ENCODE data around the gene ZIC1. TPM values are rescaled to one million over a fixed set of nuclear protein-coding genes. Genes with fewer than 3 reads are reported as not detected.
A peak's percentile ranks its signal among the peaks of the same experiment; 100 is the strongest.

The ZIC1 gene
- total and polyA plus RNA-seq, 2 experiments from 2014 or later: 0.21 to 0.95 TPM

DNA sequence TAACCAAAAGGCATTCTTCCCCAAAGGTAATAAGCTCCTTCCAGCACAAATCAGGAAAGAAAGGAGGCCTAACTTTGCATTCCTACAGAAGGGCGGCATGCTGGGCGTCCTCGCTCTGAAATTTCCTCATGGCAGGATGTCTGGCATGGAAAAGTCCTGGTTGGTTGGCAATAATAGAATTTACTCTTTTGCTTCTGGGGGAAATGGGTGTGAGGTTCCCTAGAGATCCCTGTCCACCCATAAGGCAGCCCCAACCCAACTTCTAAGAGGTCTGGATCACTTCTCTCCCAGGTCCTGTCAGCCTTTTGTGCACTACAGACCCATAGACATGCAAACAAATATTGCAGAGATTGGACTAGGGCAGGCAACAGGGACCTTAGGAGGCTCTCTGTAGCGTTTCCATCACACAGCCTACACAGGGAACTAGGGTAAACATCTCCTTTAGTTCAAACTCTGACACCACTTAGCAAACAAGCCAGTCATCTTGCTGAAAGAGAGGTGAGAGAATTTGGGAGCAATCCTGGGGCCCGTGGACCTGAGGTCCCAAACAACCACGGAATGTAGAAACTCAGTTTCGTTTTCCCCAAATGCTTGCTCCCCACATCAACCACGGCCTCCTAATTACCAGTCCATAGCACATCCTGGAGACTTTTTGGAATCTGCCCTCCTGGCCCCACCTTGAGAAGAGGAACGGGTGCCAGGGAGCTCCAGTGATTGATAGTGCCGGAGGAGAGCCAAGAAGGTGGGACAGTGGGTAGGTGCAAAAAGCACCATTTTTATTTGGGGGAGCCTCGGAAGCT, 5.0 kb upstream of the ZIC1 start:
- Histone ChIP-seq H3K27ac (ENCODE audit: low read depth) (no peak overlapping the region), H3K4me2 (peak overlapping the region; percentile 95), H2AFZ (no peak overlapping the region), H3K9me2 (ENCODE audit: insufficient read depth) (peaks cover 6% of the 10 kb centered on the region; the same call in 1 of the 2 replicates), H3K79me2 (replicated peaks; ENCODE audit: insufficient read depth) (no peaks in the 10 kb centered on the region), H4K20me1 (replicated peaks; ENCODE audit: insufficient read depth) (no peaks in the 10 kb centered on the region; the same call in 1 of the 2 replicates), H3K4me1 (ENCODE audit: insufficient read depth) (peaks cover 86% of the 10 kb centered on the region), H3K36me3 (ENCODE audit: insufficient read depth) (no peaks in the 10 kb centered on the region), H3K27me3 (ENCODE audit: insufficient read depth) (peaks cover 98% of the 10 kb centered on the region), H3F3A (replicated peaks; ENCODE audit: low read depth) (peaks cover 48% of the 10 kb centered on the region), H3K4me3 (peak overlapping the region; percentile 71)
- H3K27me3 Mint-ChIP-seq (ENCODE audit: insufficient read depth, low read depth, poor library complexity): peaks cover 99% of the 10 kb centered on the region
- peak; percentile 12 for DNase-seq (ENCODE audit: low spot score)
- peaks cover 5% of the 10 kb centered on the region; the same call in 2 of the 3 replicates for H3K9me3 Mint-ChIP-seq
- TF ChIP-seq CREB1 (CRISPR knock-in tag; IDR thresholded peaks at IDR 0.05; ENCODE audit: low read depth) (no peak), EZH2 (IDR thresholded peaks at IDR 0.05; ENCODE audit: low read depth, unreplicated experiment) (peak; percentile 77)
- peaks cover 82% of the 10 kb centered on the region for H3K4me1 Mint-ChIP-seq
- H3K27ac Mint-ChIP-seq: no peak overlapping the region
- H3K36me3 Mint-ChIP-seq (ENCODE audit: low read depth): no peaks in the 10 kb centered on the region
- H3K4me3 Mint-ChIP-seq: peak overlapping the region; percentile 55
- no peak; the same call in 2 of the 3 replicates for ATAC-seq

DNA sequence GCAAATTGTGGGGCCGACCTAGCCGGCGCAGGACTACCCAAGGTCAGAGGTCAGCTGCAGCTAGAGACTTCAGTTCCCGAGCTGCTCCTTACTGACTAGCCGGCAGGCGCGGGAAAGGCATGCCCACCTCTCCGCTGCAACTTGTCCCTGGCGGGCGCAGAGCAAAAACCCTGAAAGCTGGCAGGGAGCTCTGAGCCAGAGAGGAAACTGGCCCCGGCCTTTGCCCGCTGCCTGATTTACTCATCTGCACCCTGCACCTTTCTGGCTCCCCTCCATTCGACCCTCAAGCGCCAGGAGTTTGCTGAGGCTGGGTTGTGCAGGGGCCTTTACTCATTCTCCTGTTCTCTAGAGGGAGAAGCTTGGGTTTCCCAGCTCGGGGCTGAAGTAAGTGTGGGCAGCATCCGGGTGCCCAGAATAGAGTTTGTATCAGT, 4.3 kb upstream of the ZIC1 start:
- Histone ChIP-seq H3K4me2 (peak overlapping the region; percentile 95), H3K27me3 (ENCODE audit: insufficient read depth) (peaks cover 98% of the 10 kb centered on the region), H3K27ac (ENCODE audit: low read depth) (no peak overlapping the region), H3K4me3 (peak overlapping the region; percentile 71), H2AFZ (0 out of 2 replicates have a peak overlapping the region, but pooled peaks have one; percentile 43), H3K36me3 (ENCODE audit: insufficient read depth) (no peaks in the 10 kb centered on the region), H3K79me2 (replicated peaks; ENCODE audit: insufficient read depth) (no peaks in the 10 kb centered on the region), H3K4me1 (ENCODE audit: insufficient read depth) (peaks cover 82% of the 10 kb centered on the region), H4K20me1 (replicated peaks; ENCODE audit: insufficient read depth) (no peaks in the 10 kb centered on the region; the same call in 1 of the 2 replicates), H3F3A (replicated peaks; ENCODE audit: low read depth) (peaks cover 52% of the 10 kb centered on the region), H3K9me2 (ENCODE audit: insufficient read depth) (peaks cover 6% of the 10 kb centered on the region; the same call in 1 of the 2 replicates)
- peaks cover 99% of the 10 kb centered on the region for H3K27me3 Mint-ChIP-seq (ENCODE audit: insufficient read depth, low read depth, poor library complexity)
- H3K36me3 Mint-ChIP-seq (ENCODE audit: low read depth): no peaks in the 10 kb centered on the region
- peaks cover 8% of the 10 kb centered on the region; the same call in 2 of the 3 replicates for H3K9me3 Mint-ChIP-seq
- peak overlapping the region; percentile 55 for H3K4me3 Mint-ChIP-seq
- peak; percentile 25 for ATAC-seq
- no peak overlapping the region for H3K27ac Mint-ChIP-seq
- no peak for TF ChIP-seq POLR2AphosphoS5 (IDR thresholded peaks at IDR 0.05; ENCODE audit: low read depth)
- no peak for TF ChIP-seq ZNF331 (CRISPR knock-in tag; IDR thresholded peaks at IDR 0.05; ENCODE audit: low read depth)
- TF ChIP-seq EZH2phosphoT487 (IDR thresholded peaks at IDR 0.05; ENCODE audit: unreplicated experiment): no peak
- peak; percentile 61 for DNase-seq (ENCODE audit: low spot score)
- H3K4me1 Mint-ChIP-seq: peaks cover 81% of the 10 kb centered on the region

DNA sequence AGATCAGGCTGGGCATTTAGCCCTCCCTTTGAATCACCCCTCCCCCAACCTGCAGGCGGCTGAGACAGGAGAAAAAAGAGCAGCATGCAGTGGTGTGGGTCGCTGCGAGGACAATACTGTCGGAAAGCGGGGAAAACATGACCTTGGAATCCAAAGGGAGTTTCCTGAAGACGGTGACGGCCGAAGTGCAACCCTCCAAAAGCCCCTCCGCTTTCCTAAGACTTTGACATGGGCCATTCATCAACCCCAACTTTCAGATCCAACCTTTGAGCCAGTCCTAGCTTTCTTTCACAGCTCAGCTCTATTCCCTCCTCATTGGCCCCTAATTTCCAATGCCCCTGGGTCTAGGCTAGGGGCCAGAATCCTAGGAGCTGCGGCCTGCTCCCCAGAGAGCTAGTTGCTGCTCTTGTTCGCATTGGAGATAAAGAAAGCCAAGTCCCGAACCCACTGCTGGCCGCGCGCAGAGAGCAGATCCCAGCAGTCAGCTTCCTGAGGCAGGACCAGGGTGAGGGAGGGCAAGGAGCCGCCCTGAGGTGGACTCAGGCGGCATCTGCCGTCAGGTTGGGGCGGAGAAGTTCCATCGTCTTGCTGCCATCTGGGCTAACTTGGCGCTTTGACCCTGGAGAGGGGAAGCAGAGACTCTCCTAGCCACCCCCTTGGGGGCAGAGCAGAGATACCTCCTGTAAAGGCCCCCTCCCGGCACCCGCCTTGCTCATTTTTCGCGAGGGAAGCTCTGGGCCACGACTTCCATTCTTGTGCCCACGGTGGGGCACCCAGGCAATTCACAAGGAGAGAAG, 3.7 kb upstream of the ZIC1 start:
- Mint-ChIP-seq H3K27ac (no peak overlapping the region), H3K9me3 (peaks cover 8% of the 10 kb centered on the region; the same call in 2 of the 3 replicates), H3K4me3 (peak overlapping the region; percentile 55), H3K27me3 (ENCODE audit: insufficient read depth, low read depth, poor library complexity) (peaks cover 97% of the 10 kb centered on the region), H3K4me1 (peaks cover 81% of the 10 kb centered on the region), H3K36me3 (ENCODE audit: low read depth) (no peaks in the 10 kb centered on the region)
- Histone ChIP-seq H2AFZ (0 out of 2 replicates have a peak overlapping the region, but pooled peaks have one; percentile 43), H3K27me3 (ENCODE audit: insufficient read depth) (peaks cover 98% of the 10 kb centered on the region), H3K4me2 (peak overlapping the region; percentile 95), H3K79me2 (replicated peaks; ENCODE audit: insufficient read depth) (no peaks in the 10 kb centered on the region), H3K36me3 (ENCODE audit: insufficient read depth) (no peaks in the 10 kb centered on the region), H3K4me1 (ENCODE audit: insufficient read depth) (peaks cover 80% of the 10 kb centered on the region), H3F3A (replicated peaks; ENCODE audit: low read depth) (peaks cover 52% of the 10 kb centered on the region), H3K9me2 (ENCODE audit: insufficient read depth) (peaks cover 5% of the 10 kb centered on the region; the same call in 1 of the 2 replicates), H3K4me3 (peak overlapping the region; percentile 71), H3K27ac (ENCODE audit: low read depth) (no peak overlapping the region), H4K20me1 (replicated peaks; ENCODE audit: insufficient read depth) (no peaks in the 10 kb centered on the region; the same call in 1 of the 2 replicates)
- ATAC-seq (peak; percentile 13), DNase-seq (ENCODE audit: low spot score) (peak; percentile 57)
- peak; percentile 90 for TF ChIP-seq EZH2 (IDR thresholded peaks at IDR 0.05; ENCODE audit: low read depth, unreplicated experiment)
- TF ChIP-seq, protein P1, sequence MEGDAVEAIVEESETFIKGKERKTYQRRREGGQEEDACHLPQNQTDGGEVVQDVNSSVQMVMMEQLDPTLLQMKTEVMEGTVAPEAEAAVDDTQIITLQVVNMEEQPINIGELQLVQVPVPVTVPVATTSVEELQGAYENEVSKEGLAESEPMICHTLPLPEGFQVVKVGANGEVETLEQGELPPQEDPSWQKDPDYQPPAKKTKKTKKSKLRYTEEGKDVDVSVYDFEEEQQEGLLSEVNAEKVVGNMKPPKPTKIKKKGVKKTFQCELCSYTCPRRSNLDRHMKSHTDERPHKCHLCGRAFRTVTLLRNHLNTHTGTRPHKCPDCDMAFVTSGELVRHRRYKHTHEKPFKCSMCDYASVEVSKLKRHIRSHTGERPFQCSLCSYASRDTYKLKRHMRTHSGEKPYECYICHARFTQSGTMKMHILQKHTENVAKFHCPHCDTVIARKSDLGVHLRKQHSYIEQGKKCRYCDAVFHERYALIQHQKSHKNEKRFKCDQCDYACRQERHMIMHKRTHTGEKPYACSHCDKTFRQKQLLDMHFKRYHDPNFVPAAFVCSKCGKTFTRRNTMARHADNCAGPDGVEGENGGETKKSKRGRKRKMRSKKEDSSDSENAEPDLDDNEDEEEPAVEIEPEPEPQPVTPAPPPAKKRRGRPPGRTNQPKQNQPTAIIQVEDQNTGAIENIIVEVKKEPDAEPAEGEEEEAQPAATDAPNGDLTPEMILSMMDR (conservative IDR thresholded peaks at IDR 0.05; ENCODE audit: low read depth in 2 of 2): peak in 1 of 2 experiments; percentile 29; a peak in 2 of 4 replicates
- peak; percentile 33 for TF ChIP-seq EZH2phosphoT487 (IDR thresholded peaks at IDR 0.05; ENCODE audit: unreplicated experiment)
- TF ChIP-seq CREB1 (CRISPR knock-in tag; IDR thresholded peaks at IDR 0.05; ENCODE audit: low read depth): no peak
